ENCODE results near the gene GID8. TPM values are rescaled to one million over a fixed set of nuclear protein-coding genes. Genes with fewer than 3 reads are reported as not detected.
A peak's percentile ranks its signal among the peaks of the same experiment; 100 is the strongest.

Gene GID8
- polyA plus RNA-seq, 6 donors from 2014 or later, result 15.7 to 19.7 (median 17.8) TPM

DNA sequence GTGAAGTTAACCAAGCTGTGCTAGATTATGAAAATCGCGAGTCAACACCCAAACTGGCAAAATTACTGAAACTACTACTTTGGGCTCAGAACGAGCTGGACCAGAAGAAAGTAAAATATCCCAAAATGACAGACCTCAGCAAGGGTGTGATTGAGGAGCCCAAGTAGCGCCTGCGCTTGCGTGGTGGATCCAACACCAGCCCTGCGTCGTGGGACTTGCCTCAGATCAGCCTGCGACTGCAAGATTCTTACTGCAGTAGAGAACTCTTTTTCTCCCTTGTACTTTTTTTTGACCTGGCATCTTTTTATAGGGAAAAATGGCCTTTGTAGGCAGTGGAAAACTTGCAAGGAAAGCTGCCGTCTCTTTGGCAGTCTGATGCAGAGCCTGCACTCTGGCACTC lies 6.8 kb downstream of the GID8 start:
- peaks cover 15 to 20% of the 10 kb centered on the region in 2 donors for H3K36me3 Mint-ChIP-seq
- peaks cover 0 to under 1% (median 0%) of the 10 kb centered on the region in 7 donors for H3K9me3 Mint-ChIP-seq
- no peak for DNase-seq
- no peak for ATAC-seq (ENCODE audit: low read depth in 2 of 2)
- H3K27ac Mint-ChIP-seq, result no peak overlapping the region
- peaks cover 12 to 14% (median 13%) of the 10 kb centered on the region in 3 donors for H3K4me1 Mint-ChIP-seq
- H3K27me3 Mint-ChIP-seq, result no peaks in the 10 kb centered on the region
- no peak overlapping the region for H3K4me3 Mint-ChIP-seq

DNA sequence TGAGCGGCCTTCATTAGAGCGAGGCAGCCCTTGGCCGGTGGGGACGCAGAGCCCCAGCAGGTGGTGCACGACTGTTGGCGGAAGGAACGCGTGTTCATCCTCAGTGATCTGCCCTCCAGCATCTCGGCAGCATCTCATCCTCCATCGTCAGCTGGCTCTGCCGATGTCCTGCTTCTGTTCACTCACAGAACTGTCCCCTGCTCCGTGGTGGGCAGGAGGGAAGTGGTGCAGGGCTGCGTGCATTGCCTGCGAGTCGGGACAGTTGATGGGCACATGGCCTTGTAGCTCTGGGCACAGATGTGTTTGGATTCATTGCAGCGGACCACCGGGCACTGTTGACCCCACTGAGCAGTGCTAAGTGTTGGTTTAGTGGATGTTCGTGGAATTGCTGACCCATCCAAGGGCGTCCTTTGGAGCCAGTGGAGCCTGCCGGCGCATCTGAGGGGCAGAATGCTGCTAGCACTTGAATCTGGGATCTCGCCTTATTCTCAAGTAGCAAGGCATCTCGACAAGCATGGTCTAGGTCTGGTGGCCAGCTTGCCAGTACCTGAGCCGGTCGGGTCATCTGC lies 7.9 kb downstream of the GID8 start:
- H3K36me3 Mint-ChIP-seq, result peaks cover 15 to 20% of the 10 kb centered on the region in 2 donors
- H3K27me3 Mint-ChIP-seq, result no peaks in the 10 kb centered on the region
- H3K9me3 Mint-ChIP-seq, result peaks cover 0 to 2% (median 0%) of the 10 kb centered on the region in 7 donors
- no peak for DNase-seq
- no peak overlapping the region for H3K27ac Mint-ChIP-seq
- peaks cover 7 to 13% (median 12%) of the 10 kb centered on the region in 3 donors for H3K4me1 Mint-ChIP-seq
- no peak overlapping the region for H3K4me3 Mint-ChIP-seq
- ATAC-seq (ENCODE audit: low read depth in 2 of 2), result no peak

DNA sequence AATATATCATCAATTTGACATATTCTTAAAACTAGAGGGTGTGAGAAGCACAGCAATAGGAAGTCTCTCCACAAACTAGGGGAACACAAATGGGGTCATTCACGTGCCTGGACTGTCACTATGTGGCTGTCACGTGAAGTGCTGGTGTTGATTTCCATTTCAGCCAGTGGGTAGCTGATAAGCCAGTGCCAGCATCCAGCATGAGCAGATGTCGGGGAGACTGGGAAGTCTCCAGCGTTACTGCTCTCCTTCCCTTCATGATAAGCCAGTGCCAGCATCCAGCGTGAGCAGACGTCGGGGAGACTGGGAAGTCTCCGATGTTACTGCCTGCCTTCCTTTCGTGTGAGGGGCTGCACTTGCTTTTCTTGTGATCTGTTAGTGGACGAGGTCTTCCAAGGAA lies 9.0 kb downstream of the GID8 start:
- H3K27me3 Mint-ChIP-seq, result no peaks in the 10 kb centered on the region
- H3K36me3 Mint-ChIP-seq, result peaks cover 9 to 14% of the 10 kb centered on the region in 2 donors
- ATAC-seq (ENCODE audit: low read depth in 2 of 2) (no peak), DNase-seq (no peak)
- peaks cover 4 to 6% (median 4%) of the 10 kb centered on the region in 3 donors for H3K4me1 Mint-ChIP-seq
- peak overlapping the region in 2 of 6 donors; percentile 36 to 39 for H3K27ac Mint-ChIP-seq
- H3K4me3 Mint-ChIP-seq, result peak overlapping the region in 1 of 8 donors; percentile 62
- peaks cover 0 to 2% (median 0%) of the 10 kb centered on the region in 7 donors for H3K9me3 Mint-ChIP-seq

DNA sequence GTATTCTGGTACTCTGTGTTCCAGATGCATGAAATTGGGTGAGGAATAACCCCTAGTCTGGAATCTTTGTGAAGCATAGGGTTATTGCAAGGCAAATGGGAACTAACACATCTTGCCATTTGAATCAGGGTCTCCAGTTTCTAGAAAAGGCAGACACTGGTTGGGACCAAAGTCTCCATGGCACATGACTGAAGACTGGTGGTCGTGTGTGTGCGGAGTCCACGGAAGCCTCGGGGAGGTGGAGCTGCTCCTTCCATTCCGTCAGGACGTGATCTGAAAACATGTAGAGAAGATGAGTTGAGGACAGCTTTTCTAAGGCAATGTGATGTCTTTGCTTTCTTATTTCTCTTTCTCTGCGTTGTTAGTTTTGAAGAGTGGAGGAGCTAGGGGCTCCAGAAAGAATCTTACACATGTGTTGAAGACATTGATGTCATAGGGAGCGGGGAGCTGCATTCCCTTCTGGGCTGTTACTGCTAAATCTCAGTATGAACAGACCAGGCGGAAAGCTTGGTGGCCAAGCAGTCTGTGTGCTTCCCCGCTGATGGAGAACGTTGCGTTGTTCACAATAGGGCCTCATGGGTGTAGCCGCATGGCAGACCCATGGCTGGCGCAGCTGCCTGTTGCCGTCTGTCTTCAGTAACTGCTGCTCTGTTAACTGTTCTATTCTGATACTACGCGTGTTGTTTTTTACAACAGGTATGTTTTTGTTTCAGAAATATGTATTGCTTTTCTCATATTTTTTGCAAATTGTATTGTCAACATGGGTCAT lies 9.8 kb downstream of the GID8 start:
- Mint-ChIP-seq H3K36me3 (peaks cover 8 to 12% of the 10 kb centered on the region in 2 donors), H3K27me3 (no peaks in the 10 kb centered on the region), H3K9me3 (peaks cover 0 to 2% (median 0%) of the 10 kb centered on the region in 7 donors), H3K27ac (peak overlapping the region in 2 of 6 donors; percentile 26 to 39), H3K4me1 (peaks cover 6 to 10% (median 8%) of the 10 kb centered on the region in 3 donors), H3K4me3 (peak overlapping the region in 1 of 8 donors; percentile 62)
- ATAC-seq (ENCODE audit: low read depth in 2 of 2) (no peak), DNase-seq (no peak)

DNA sequence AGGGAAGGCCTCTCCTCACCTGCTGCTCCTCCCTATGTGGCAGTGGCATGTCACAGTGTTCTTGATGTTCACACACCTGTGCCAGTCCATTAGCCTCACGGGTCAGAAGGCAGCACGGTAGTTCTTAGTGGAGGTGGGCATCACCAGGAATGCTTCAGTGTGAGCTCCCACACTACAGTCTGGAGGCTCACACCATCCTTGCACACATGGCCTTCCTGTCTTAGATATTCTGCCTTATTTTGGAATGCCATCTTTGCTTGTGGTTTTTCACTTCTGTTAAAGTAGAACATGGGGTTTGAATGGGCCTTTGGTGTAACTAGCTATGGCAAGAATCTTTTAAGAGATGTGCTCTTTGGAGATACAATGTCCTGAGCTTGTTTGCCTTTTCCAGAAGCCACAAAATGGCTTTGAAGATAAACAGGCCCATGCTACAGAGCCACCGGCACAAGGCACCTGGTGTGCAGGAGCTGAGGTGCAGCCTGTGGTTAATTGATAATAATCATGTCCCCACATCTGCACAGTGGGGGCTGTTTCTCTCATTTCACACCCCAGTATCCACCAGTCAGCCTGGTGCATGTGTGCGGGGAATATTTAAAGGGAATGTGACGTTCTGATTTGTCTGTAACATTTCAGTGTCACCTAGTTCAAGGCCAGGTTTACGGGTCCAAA lies 11.3 kb downstream of the GID8 start:
- Mint-ChIP-seq H3K27ac (peak overlapping the region in 1 of 6 donors; percentile 85), H3K36me3 (peaks cover 4 to 10% of the 10 kb centered on the region in 2 donors), H3K4me3 (peak overlapping the region in 2 of 8 donors; percentile 10 to 22), H3K4me1 (peaks cover 16 to 25% (median 18%) of the 10 kb centered on the region in 3 donors), H3K9me3 (peaks cover 0 to 2% (median 0%) of the 10 kb centered on the region in 7 donors), H3K27me3 (no peaks in the 10 kb centered on the region)
- no peak for ATAC-seq (ENCODE audit: low read depth in 2 of 2)
- DNase-seq, result no peak

DNA sequence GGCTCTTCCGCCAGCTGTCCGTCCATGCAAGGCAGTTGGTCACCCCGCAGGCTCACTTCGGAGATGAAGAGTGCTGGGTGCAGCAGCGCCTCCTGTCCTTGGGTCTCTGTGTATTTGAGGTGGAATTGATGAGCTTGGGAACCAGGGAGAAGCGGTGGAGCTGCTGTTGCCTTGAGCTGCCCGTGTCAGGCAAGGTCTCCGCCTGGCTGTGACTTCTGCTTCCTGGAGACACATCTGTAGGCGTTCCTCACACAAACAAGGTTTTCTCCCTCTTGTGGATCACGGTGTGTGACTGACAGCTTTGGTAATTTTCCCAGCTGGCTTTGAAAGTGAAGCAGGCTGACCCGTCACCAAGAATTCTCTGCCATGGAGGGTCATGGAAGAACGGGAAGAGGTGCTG lies 12.0 kb downstream of the GID8 start:
- ATAC-seq (ENCODE audit: low read depth in 2 of 2) (no peak), DNase-seq (no peak)
- Mint-ChIP-seq H3K36me3 (peaks cover 0 to 10% of the 10 kb centered on the region in 2 donors), H3K27me3 (no peaks in the 10 kb centered on the region), H3K4me3 (peak overlapping the region in 2 of 8 donors; percentile 22 to 33), H3K27ac (no peak overlapping the region), H3K9me3 (peaks cover 0 to 2% (median 0%) of the 10 kb centered on the region in 7 donors), H3K4me1 (peaks cover 20 to 30% (median 25%) of the 10 kb centered on the region in 3 donors)

DNA sequence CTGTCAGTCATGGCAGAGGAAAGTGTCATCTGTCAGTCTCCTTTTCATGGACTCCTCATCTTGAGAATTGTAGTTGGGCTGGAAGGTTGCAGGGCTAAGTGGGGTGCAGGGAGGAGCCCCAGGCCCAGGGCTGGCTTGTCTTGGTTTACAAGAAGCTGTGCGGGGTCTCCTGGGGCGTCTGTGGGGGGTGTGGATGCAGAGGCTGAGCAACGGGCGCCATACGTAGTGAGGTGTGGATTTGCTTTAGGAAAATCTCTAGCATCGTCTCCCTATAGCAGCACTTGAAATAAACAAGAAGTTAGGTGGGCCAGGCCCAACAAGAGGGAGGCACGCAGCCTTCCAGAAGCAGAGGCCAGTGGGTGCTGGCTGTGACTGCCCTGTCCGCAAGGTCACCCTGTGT lies 12.8 kb downstream of the GID8 start:
- Mint-ChIP-seq H3K27me3 (no peaks in the 10 kb centered on the region), H3K36me3 (peaks cover 0 to 10% of the 10 kb centered on the region in 2 donors), H3K4me1 (peaks cover 20 to 31% (median 30%) of the 10 kb centered on the region in 3 donors), H3K4me3 (peak overlapping the region in 1 of 8 donors; percentile 33), H3K27ac (peak overlapping the region in 1 of 6 donors; percentile 62), H3K9me3 (peaks cover 0 to 2% (median 0%) of the 10 kb centered on the region in 7 donors)
- no peak for ATAC-seq (ENCODE audit: low read depth in 2 of 2)
- no peak for DNase-seq

DNA sequence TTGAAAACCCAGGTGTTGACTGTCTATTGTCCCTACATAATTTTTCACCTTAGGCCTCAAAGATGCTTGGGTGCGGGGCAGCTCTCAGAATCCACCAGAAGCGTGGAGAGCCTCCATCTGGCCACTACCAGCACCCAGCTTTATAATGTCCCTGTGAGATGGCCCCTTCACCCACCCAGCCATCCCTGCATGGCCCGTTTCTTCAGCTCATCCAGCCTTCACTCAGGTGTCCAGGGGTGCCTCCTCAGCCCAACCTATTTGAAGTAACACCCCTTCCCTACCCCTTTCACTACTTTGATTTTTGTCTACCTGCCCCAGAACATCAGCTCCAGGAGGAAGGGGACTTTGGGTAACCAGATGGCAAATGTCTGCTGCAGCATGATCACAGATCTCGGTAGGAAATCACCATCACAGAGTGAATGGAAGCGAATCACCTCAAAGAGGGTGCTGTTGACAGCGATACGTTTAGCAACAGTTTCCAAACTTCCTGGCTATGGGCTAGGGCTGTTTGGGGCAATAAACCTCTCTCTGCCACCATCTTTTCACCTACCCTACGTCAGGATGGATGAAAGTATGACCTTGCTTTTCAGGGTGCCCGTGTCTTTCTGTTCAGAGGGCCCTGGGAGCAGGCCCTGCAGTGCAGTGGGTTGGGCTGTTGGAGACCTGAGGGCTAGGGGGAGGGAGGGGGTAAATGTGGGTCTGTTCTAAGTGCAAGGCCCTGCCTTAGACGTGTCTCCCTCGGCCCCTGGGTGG lies 13.4 kb downstream of the GID8 start:
- Mint-ChIP-seq H3K4me3 (peak overlapping the region in 7 of 8 donors; percentile 33 to 98 (median 73)), H3K4me1 (peaks cover 20 to 31% (median 30%) of the 10 kb centered on the region in 3 donors), H3K27ac (peak overlapping the region in 2 of 6 donors; percentile 93 to 98), H3K27me3 (no peaks in the 10 kb centered on the region), H3K36me3 (peaks cover 0 to 10% of the 10 kb centered on the region in 2 donors), H3K9me3 (peaks cover 0 to 2% (median 0%) of the 10 kb centered on the region in 7 donors)
- DNase-seq (no peak), ATAC-seq (ENCODE audit: low read depth in 2 of 2) (no peak)

DNA sequence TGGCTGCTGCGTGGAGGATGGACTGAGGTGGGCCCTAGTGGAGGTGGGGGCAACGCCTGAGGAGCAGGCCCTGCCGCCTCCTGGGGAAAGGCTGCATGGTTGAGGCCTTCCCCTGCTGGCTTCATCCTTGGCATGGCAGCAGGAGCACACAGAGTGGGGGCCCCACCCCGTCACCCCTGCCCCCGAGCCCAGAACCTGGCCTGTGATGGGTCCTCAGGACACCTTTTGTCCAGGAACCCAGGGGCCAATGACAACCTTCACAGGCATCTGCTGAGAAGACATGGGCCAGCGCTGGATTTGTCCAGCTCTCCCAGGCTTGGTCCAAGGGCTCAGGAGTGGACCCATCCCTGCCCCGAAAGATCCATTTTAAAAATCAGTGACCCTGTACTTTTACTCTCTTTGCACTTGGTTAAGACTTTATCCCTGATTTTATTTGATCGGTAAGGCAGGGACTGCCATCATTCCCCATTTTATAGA lies 14.0 kb downstream of the GID8 start:
- Mint-ChIP-seq H3K4me1 (peaks cover 19 to 31% (median 30%) of the 10 kb centered on the region in 3 donors), H3K27ac (peak overlapping the region in 5 of 6 donors; percentile 61 to 98 (median 90)), H3K4me3 (peak overlapping the region; percentile 92 to 98 (median 95)), H3K9me3 (peaks cover 0 to 2% (median 0%) of the 10 kb centered on the region in 7 donors), H3K36me3 (peaks cover 0 to 9% of the 10 kb centered on the region in 2 donors), H3K27me3 (no peaks in the 10 kb centered on the region)
- ATAC-seq (ENCODE audit: low read depth in 2 of 2), result no peak
- no peak for DNase-seq

DNA sequence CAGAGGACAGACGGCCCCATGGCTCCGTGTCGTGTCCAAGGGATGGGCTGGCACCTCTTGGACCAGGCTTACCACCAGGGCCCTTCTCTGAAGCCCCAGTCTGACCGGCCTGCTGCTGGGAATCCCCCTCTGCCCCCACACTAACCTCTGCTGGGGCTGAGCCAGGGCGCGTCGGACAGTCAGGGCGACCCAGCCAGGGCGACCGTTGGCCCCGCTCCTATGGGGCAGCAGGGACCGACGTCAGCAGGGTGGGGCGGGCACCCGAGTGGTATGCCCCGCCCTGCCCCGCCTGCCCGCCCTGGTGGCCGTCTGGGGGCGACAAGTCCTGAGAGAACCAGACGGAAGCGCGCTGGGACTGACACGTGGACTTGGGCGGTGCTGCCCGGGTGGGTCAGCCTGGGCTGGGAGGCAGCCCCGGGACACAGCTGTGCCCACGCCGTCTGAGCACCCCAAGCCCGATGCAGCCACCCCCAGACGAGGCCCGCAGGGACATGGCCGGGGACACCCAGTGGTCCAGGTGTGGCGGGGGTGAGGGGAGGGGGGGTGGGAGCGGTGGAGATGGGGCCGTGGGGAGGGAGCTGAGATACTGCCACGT lies 14.5 kb downstream of the GID8 start, which contains the start of gene SLC17A9:
SLC17A9 (plus strand) TSS at position 337 of the 595 bp plus-strand sequence; CDS start at position 459, 122 bp downstream.
- DNase-seq, result peak; percentile 76
- peak; percentile 13 to 25 for ATAC-seq (ENCODE audit: low read depth in 2 of 2)
- Mint-ChIP-seq H3K4me3 (peak within 1 kb of the TSS; percentile 92 to 98 (median 95)), H3K27me3 (no peaks in the 10 kb centered on the region), H3K27ac (peak within 1 kb of the TSS; percentile 88 to 98 (median 98)), H3K36me3 (peaks cover 0 to 4% of the 10 kb centered on the region in 2 donors), H3K9me3 (peaks cover 0 to 2% (median 0%) of the 10 kb centered on the region in 7 donors), H3K4me1 (peaks cover 15 to 31% (median 30%) of the 10 kb centered on the region in 3 donors)

DNA sequence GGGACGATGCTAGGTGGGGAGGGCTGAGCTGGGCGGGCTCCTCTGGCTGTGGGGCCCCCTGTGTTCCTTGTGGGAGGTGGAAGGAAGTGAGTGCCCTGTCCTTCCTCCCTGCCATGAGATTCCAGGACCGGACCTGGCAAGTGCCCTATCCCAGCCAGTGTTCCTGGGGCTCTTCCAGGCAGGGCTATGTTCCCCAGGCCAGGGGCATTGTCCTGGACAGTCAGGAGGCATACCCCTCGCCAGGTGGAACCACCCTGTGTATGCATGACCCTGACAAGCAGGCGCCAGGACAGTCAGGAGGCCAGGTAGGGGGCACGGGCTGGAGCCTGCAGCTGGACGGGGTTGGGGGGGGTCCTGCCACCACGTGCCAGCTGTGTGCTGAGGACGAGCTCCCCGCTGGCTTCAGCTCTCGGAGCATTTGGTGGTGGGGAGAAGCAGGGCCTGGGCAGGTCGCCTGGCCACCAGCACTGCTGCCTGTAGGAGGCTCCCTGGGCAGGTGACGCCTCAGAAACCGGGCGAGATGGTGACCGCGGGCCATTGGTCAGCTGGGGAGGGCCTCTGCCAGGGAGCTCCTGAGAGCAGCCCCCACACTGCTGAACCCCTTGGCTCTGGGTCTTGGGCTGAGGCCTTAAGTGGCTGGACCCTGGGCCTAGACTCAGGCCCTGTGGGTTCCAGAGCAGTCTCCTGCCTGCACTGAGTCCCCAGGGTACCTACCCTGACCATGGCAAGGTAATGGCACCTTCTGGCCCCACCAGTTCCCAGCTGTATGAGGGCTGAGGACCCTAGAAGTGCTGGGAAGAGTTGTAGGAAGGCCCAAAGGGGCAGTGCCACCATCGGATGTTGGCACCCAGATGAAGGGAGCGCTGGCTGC lies 15.3 kb downstream of the GID8 start:
- ATAC-seq (ENCODE audit: low read depth in 2 of 2), result no peak
- Mint-ChIP-seq H3K4me3 (peak overlapping the region; percentile 92 to 98 (median 95)), H3K27ac (peak overlapping the region; percentile 88 to 98 (median 98)), H3K9me3 (peaks cover 0 to 2% (median 0%) of the 10 kb centered on the region in 7 donors), H3K36me3 (no peaks in the 10 kb centered on the region), H3K4me1 (peaks cover 15 to 32% (median 31%) of the 10 kb centered on the region in 3 donors), H3K27me3 (no peaks in the 10 kb centered on the region)
- DNase-seq, result no peak
